ENCODE results near the gene KATNAL2. TPM values are rescaled to one million over a fixed set of nuclear protein-coding genes. Genes with fewer than 3 reads are reported as not detected.

The KATNAL2 gene
- total RNA-seq, 1 donor from 2014 or later = 39.9 TPM

DNA sequence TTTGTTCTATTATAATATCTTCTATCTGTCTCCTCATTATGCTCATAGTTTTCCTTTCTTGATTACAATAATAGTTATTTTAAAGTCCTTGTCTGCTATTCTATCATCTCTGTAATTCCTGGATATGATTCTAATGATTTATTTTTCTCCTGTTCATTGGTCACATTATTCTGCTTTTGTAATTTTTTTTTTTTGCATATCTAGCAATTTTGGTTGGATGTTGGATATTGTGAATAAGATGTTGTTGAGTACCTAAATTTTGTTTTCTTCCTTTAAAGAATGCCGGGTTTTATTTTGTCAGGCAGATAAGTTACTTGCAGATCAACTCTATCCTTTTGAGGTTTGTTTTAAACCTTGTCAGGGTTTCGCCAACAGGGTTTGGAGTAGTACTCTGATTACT is 25.2 kb downstream of the KATNAL2 start:
- Histone ChIP-seq H3K27ac (no peak overlapping the region), H3K4me2 (no peak overlapping the region), H3K4me3 (no peak overlapping the region), H2AFZ (replicated peaks) (no peak overlapping the region), H3K79me2 (ENCODE audit: low read depth) (no peaks in the 10 kb centered on the region), H3K27me3 (no peaks in the 10 kb centered on the region), H3K4me1 (peaks cover 3% of the 10 kb centered on the region), H3K36me3 (no peaks in the 10 kb centered on the region), H3K9ac (no peak overlapping the region), H3F3A (ENCODE audit: low read depth) (peaks cover 5% of the 10 kb centered on the region), H4K20me1 (ENCODE audit: low read depth) (no peaks in the 10 kb centered on the region), H3K9me3 (ENCODE audit: low read depth) (no peaks in the 10 kb centered on the region)
- no peak overlapping the region for H3K27ac Mint-ChIP-seq
- TF ChIP-seq EZH2phosphoT487 (IDR thresholded peaks at IDR 0.05) (no peak), EZH2 (IDR thresholded peaks at IDR 0.05) (no peak)
- TF ChIP-seq, protein P1, sequence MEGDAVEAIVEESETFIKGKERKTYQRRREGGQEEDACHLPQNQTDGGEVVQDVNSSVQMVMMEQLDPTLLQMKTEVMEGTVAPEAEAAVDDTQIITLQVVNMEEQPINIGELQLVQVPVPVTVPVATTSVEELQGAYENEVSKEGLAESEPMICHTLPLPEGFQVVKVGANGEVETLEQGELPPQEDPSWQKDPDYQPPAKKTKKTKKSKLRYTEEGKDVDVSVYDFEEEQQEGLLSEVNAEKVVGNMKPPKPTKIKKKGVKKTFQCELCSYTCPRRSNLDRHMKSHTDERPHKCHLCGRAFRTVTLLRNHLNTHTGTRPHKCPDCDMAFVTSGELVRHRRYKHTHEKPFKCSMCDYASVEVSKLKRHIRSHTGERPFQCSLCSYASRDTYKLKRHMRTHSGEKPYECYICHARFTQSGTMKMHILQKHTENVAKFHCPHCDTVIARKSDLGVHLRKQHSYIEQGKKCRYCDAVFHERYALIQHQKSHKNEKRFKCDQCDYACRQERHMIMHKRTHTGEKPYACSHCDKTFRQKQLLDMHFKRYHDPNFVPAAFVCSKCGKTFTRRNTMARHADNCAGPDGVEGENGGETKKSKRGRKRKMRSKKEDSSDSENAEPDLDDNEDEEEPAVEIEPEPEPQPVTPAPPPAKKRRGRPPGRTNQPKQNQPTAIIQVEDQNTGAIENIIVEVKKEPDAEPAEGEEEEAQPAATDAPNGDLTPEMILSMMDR (IDR thresholded peaks at IDR 0.05) = no peak
- H3K9me3 Mint-ChIP-seq = no peaks in the 10 kb centered on the region
- H3K27me3 Mint-ChIP-seq (ENCODE audit: insufficient read depth, low read depth) = no peaks in the 10 kb centered on the region
- H3K4me1 Mint-ChIP-seq = peaks cover 3% of the 10 kb centered on the region
- DNase-seq (ENCODE audit: low spot score) = no peak
- no peak overlapping the region for H3K4me3 Mint-ChIP-seq
- no peaks in the 10 kb centered on the region for H3K36me3 Mint-ChIP-seq

DNA sequence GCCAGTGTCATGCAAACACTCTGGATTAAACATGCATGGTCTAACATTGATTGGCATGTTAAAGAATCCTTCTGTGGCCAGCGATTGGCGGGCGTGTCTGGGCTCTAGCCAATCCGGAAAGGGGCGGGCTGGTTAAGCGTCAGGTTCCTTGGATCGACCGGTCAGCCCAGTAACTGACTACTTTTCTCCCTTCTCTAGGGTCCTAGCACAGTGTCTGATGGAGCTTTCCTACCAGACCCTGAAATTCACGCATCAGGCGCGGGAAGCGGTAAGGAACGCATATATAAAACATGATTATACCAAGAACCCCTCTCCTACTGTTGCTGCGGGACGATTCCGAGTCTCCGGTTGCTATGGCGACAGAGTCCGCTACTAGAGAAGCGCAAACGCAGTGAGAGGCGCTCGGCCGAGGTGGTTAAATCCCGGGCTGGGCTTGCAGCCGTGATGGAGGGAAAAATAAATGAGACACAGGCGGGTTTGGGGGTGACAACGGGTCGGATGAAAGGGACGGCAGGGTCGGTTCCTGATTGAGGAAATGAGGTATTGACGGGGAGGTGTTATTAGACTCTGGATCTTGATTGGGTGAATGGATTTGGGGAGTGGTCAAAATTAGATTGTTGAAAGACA is 29.4 kb downstream of the KATNAL2 start:
- Histone ChIP-seq H3K9ac (no peak overlapping the region), H2AFZ (replicated peaks) (peak overlapping the region; percentile 98), H3K4me2 (peak overlapping the region; percentile 81), H3K27me3 (no peaks in the 10 kb centered on the region), H3K4me1 (peaks cover 3% of the 10 kb centered on the region), H3F3A (ENCODE audit: low read depth) (peaks cover 5% of the 10 kb centered on the region), H3K36me3 (no peaks in the 10 kb centered on the region), H4K20me1 (ENCODE audit: low read depth) (no peaks in the 10 kb centered on the region), H3K9me3 (ENCODE audit: low read depth) (no peaks in the 10 kb centered on the region), H3K4me3 (peak overlapping the region; percentile 79), H3K79me2 (ENCODE audit: low read depth) (no peaks in the 10 kb centered on the region), H3K27ac (no peak overlapping the region)
- peak; percentile 97 for DNase-seq (ENCODE audit: low spot score)
- Mint-ChIP-seq H3K4me3 (no peak overlapping the region), H3K27me3 (ENCODE audit: insufficient read depth, low read depth) (peaks cover 2% of the 10 kb centered on the region), H3K9me3 (no peaks in the 10 kb centered on the region), H3K27ac (no peak overlapping the region), H3K4me1 (no peaks in the 10 kb centered on the region), H3K36me3 (no peaks in the 10 kb centered on the region)
- TF ChIP-seq EZH2 (IDR thresholded peaks at IDR 0.05) = no peak
- TF ChIP-seq, protein P1 (IDR thresholded peaks at IDR 0.05) = no peak
- TF ChIP-seq EZH2phosphoT487 (IDR thresholded peaks at IDR 0.05) = no peak

DNA sequence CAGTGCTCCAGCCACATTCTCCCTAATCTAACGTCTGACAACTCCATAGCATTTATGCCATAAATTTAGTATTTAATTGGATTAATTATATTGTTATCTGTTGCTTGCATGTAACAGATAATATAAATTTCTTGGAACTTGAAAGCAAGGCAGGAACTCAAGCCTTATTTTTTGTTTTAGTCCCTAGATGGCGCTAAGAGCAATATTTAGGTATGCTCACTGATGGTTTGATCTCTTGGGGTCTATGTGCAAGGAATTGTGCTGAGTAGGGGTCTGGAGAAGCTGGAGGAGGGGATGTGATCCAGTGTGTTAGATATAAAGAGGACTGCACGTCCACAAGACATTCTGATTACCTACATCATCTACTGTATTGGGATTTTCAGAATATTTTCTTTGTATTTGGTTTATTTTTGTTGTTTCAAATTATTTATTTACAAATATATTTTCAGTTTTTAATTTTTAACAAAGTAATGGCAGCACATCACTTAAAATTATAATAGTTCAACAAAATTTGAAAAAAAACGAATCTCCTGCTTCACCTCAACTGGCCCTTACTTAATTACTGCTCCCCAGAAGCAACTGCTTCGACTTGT is 32.8 kb downstream of the KATNAL2 start:
- H3K4me3 Mint-ChIP-seq = no peak overlapping the region
- Histone ChIP-seq H3K27ac (no peak overlapping the region), H2AFZ (replicated peaks) (no peak overlapping the region), H3K36me3 (no peaks in the 10 kb centered on the region), H3F3A (ENCODE audit: low read depth) (peaks cover 5% of the 10 kb centered on the region), H3K79me2 (ENCODE audit: low read depth) (no peaks in the 10 kb centered on the region), H3K9me3 (ENCODE audit: low read depth) (no peaks in the 10 kb centered on the region), H3K9ac (no peak overlapping the region), H3K4me1 (peaks cover 3% of the 10 kb centered on the region), H3K4me2 (no peak overlapping the region), H3K4me3 (no peak overlapping the region), H4K20me1 (ENCODE audit: low read depth) (no peaks in the 10 kb centered on the region), H3K27me3 (no peaks in the 10 kb centered on the region)
- H3K9me3 Mint-ChIP-seq = no peaks in the 10 kb centered on the region
- TF ChIP-seq EZH2phosphoT487 (IDR thresholded peaks at IDR 0.05) (no peak), EZH2 (IDR thresholded peaks at IDR 0.05) (no peak)
- TF ChIP-seq, protein P1 (IDR thresholded peaks at IDR 0.05) = peak; percentile 71
- DNase-seq (ENCODE audit: low spot score) = peak; percentile 56
- H3K36me3 Mint-ChIP-seq = peaks cover 1% of the 10 kb centered on the region
- H3K27ac Mint-ChIP-seq = no peak overlapping the region
- peaks cover 2% of the 10 kb centered on the region for H3K27me3 Mint-ChIP-seq (ENCODE audit: insufficient read depth, low read depth)
- no peaks in the 10 kb centered on the region for H3K4me1 Mint-ChIP-seq

Data from neural progenitor cell (in vitro differentiated cells).